Measurements from ENCODE around the gene GPC3.

GPC3 gene

GRCh38 chrX:133702230-133702629 lies 283.2 kb downstream of the GPC3 start:
- no peak for DNase-seq (ENCODE audit: low read depth, low spot score)
- Histone ChIP-seq H3K9me3 (ENCODE audit: insufficient read depth, low read length) (no peaks in the 10 kb centered on the region), H3K36me3 (ENCODE audit: insufficient read depth, insufficient read length, low read length) (no peaks in the 10 kb centered on the region), H3K27me3 (ENCODE audit: insufficient read depth, insufficient read length) (no peaks in the 10 kb centered on the region), H3K4me3 (ENCODE audit: insufficient read length, low read depth) (no peak overlapping the region), H3K4me1 (ENCODE audit: insufficient read depth, insufficient read length) (no peaks in the 10 kb centered on the region), H3K9ac (ENCODE audit: insufficient read length, low read depth) (no peak overlapping the region)
- TF ChIP-seq SUZ12 (IDR thresholded peaks at IDR 0.05; ENCODE audit: extremely low read depth, insufficient read depth, insufficient read length) (no peak), ZNF274 (IDR thresholded peaks at IDR 0.05; ENCODE audit: low read depth, low read length) (no peak)

GRCh38 chrX:133699023-133699728 lies 286.2 kb downstream of the GPC3 start:
- no peak for TF ChIP-seq ZNF274 (IDR thresholded peaks at IDR 0.05; ENCODE audit: low read depth, low read length)
- TF ChIP-seq YY1 (IDR thresholded peaks at IDR 0.05; ENCODE audit: insufficient read depth, insufficient read length) = no peak
- TF ChIP-seq SUZ12 (IDR thresholded peaks at IDR 0.05; ENCODE audit: extremely low read depth, insufficient read depth, insufficient read length) = no peak

DNA sequence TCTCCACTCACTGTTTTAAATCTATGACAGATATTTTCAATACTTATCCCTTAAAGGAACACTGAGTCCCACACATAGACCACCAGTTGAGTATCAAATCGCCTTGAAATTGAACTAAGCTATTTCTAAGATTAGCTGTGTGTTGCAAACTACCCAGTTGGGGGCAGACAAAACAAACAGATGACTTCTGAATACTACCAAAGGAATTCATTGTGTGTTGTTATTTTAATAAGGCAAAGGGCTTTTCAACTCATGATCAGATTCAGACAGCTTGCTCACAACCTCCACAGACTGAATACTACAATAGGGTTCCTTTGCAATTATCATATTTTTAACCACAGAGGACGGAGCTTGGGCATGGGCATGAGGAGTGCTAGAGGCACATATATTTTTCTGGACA lies 287.1 kb downstream of the GPC3 start:
- DNase-seq (ENCODE audit: low read depth, low spot score) = no peak
- Histone ChIP-seq H3K9me3 (ENCODE audit: insufficient read depth, low read length) (no peaks in the 10 kb centered on the region), H3K4me3 (ENCODE audit: insufficient read length, low read depth) (no peak overlapping the region), H3K27me3 (ENCODE audit: insufficient read depth, insufficient read length) (no peaks in the 10 kb centered on the region), H3K9ac (ENCODE audit: insufficient read length, low read depth) (no peak overlapping the region), H3K36me3 (ENCODE audit: insufficient read depth, insufficient read length, low read length) (no peaks in the 10 kb centered on the region), H3K4me1 (ENCODE audit: insufficient read depth, insufficient read length) (no peaks in the 10 kb centered on the region)
- TF ChIP-seq YY1 (IDR thresholded peaks at IDR 0.05; ENCODE audit: insufficient read depth, insufficient read length) = no peak

More at GRCh38 chrX:133699023-133699728, 286.2 kb downstream of the GPC3 start:
- Histone ChIP-seq H3K36me3 (ENCODE audit: insufficient read depth, insufficient read length, low read length) (no peaks in the 10 kb centered on the region), H3K4me1 (ENCODE audit: insufficient read depth, insufficient read length) (no peaks in the 10 kb centered on the region), H3K9ac (ENCODE audit: insufficient read length, low read depth) (no peak overlapping the region), H3K4me3 (ENCODE audit: insufficient read length, low read depth) (no peak overlapping the region), H3K9me3 (ENCODE audit: insufficient read depth, low read length) (no peaks in the 10 kb centered on the region), H3K27me3 (ENCODE audit: insufficient read depth, insufficient read length) (no peaks in the 10 kb centered on the region)
- DNase-seq (ENCODE audit: low read depth, low spot score) = no peak

- DNase-seq (ENCODE audit: low read depth, low spot score) = no peak
- no peak for TF ChIP-seq YY1 (IDR thresholded peaks at IDR 0.05; ENCODE audit: insufficient read depth, insufficient read length)
- TF ChIP-seq SUZ12 (IDR thresholded peaks at IDR 0.05; ENCODE audit: extremely low read depth, insufficient read depth, insufficient read length) = no peak
- no peak for TF ChIP-seq ZNF274 (IDR thresholded peaks at IDR 0.05; ENCODE audit: low read depth, low read length)
- H3K36me3 ChIP-seq (ENCODE audit: insufficient read depth, insufficient read length, low read length) = no peaks in the 10 kb centered on the region
- H3K9ac ChIP-seq (ENCODE audit: insufficient read length, low read depth) = no peak overlapping the region
- H3K4me3 ChIP-seq (ENCODE audit: insufficient read length, low read depth) = no peak overlapping the region
- H3K4me1 ChIP-seq (ENCODE audit: insufficient read depth, insufficient read length) = no peaks in the 10 kb centered on the region
- H3K27me3 ChIP-seq (ENCODE audit: insufficient read depth, insufficient read length) = no peaks in the 10 kb centered on the region
- H3K9me3 ChIP-seq (ENCODE audit: insufficient read depth, low read length) = no peaks in the 10 kb centered on the region
Observed at GRCh38 chrX:133697656-133698055, 287.7 kb downstream of the GPC3 start.

DNA sequence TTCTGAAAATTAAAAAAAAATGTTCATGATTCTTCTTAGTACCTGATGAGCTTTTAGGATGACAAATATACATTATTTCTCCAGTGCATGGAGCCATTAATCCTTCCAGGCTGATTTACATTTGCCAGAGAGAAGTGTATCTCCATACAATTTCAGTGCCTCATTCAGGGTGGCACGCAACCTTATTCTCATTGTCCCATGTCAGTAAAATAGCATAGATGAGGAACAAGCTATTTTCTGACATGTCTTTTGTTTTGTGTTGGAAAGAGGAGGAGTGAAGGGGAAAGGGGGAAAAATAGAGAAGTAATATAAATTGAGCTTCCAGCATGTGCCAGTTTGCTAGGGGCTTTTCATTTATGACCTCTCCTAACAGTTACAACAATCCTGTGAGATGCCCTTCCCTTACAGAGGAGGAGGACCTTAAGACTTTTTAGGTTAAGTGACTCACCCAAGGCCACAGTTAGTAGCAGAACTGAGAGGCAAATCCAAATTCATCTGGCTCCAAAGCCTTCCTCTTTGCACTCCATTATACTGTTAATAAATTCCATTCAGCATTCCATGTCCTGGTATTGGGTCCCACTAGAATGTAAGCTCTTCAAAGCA lies 295.3 kb downstream of the GPC3 start:
- Histone ChIP-seq H3K27me3 (ENCODE audit: insufficient read depth, insufficient read length) (no peaks in the 10 kb centered on the region), H3K36me3 (ENCODE audit: insufficient read depth, insufficient read length, low read length) (no peaks in the 10 kb centered on the region), H3K4me3 (ENCODE audit: insufficient read length, low read depth) (no peak overlapping the region), H3K9me3 (ENCODE audit: insufficient read depth, low read length) (no peaks in the 10 kb centered on the region), H3K9ac (ENCODE audit: insufficient read length, low read depth) (no peak overlapping the region), H3K4me1 (ENCODE audit: insufficient read depth, insufficient read length) (no peaks in the 10 kb centered on the region)
- DNase-seq (ENCODE audit: low read depth, low spot score) = no peak
- TF ChIP-seq ZNF274 (IDR thresholded peaks at IDR 0.05; ENCODE audit: low read depth, low read length) (no peak), YY1 (IDR thresholded peaks at IDR 0.05; ENCODE audit: insufficient read depth, insufficient read length) (no peak), SUZ12 (IDR thresholded peaks at IDR 0.05; ENCODE audit: extremely low read depth, insufficient read depth, insufficient read length) (no peak)

DNA sequence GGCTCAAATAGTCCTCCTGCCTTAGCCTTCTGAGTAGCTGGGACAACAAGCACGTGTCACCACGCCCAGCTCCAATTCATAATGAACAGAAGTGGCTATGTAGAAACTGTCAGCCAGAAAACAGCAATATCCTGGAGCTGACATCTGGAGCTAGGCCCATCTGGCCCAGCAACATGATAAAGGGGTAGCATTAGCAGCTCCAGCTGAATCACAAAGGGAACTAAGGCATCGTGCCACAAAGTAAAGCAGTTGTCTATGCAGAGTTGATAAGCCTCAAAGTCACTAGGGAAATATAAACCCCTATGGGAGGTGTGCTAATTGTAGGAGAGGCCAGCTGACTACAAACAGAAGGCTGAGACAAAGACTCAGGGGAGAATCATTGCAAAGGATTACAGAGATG lies 299.6 kb downstream of the GPC3 start:
- no peak for TF ChIP-seq SUZ12 (IDR thresholded peaks at IDR 0.05; ENCODE audit: extremely low read depth, insufficient read depth, insufficient read length)
- TF ChIP-seq YY1 (IDR thresholded peaks at IDR 0.05; ENCODE audit: insufficient read depth, insufficient read length) = no peak
- no peak for TF ChIP-seq ZNF274 (IDR thresholded peaks at IDR 0.05; ENCODE audit: low read depth, low read length)
- Histone ChIP-seq H3K9ac (ENCODE audit: insufficient read length, low read depth) (no peak overlapping the region), H3K9me3 (ENCODE audit: insufficient read depth, low read length) (no peaks in the 10 kb centered on the region), H3K36me3 (ENCODE audit: insufficient read depth, insufficient read length, low read length) (no peaks in the 10 kb centered on the region), H3K4me3 (ENCODE audit: insufficient read length, low read depth) (no peak overlapping the region), H3K27me3 (ENCODE audit: insufficient read depth, insufficient read length) (no peaks in the 10 kb centered on the region), H3K4me1 (ENCODE audit: insufficient read depth, insufficient read length) (no peaks in the 10 kb centered on the region)
- peak; percentile 20 for DNase-seq (ENCODE audit: low read depth, low spot score)

DNA sequence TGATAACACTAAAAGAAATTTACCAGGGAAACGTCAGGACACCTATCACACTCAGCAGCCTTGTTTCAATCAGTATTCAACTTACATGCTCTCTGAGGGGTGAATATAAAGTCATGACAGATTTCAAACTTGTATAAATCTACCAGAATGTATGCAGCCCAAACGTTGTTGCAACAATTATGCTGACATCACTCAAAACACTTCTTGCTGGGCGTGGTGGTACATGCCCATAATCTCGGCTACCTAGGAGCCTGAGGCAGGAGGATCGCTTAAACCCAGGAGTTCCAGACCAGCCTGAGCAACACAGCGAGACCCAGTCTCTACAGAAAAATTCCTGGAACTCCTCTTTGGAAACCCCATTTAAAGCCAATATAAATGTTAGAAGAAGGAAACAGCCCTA lies 303.5 kb downstream of the GPC3 start:
- Histone ChIP-seq H3K4me3 (ENCODE audit: insufficient read length, low read depth) (no peak overlapping the region), H3K36me3 (ENCODE audit: insufficient read depth, insufficient read length, low read length) (no peaks in the 10 kb centered on the region), H3K9ac (ENCODE audit: insufficient read length, low read depth) (no peak overlapping the region), H3K27me3 (ENCODE audit: insufficient read depth, insufficient read length) (no peaks in the 10 kb centered on the region), H3K9me3 (ENCODE audit: insufficient read depth, low read length) (no peaks in the 10 kb centered on the region), H3K4me1 (ENCODE audit: insufficient read depth, insufficient read length) (no peaks in the 10 kb centered on the region)
- TF ChIP-seq ZNF274 (IDR thresholded peaks at IDR 0.05; ENCODE audit: low read depth, low read length) (no peak), YY1 (IDR thresholded peaks at IDR 0.05; ENCODE audit: insufficient read depth, insufficient read length) (no peak)
- DNase-seq (ENCODE audit: low read depth, low spot score) = no peak
